ENCODE data around the gene CPZ.
"Not testable (repeated sequence)": the region's sequence is repeated elsewhere in the genome, so short reads cannot be mapped to it uniquely, and the experiment has no call there.

DNA sequence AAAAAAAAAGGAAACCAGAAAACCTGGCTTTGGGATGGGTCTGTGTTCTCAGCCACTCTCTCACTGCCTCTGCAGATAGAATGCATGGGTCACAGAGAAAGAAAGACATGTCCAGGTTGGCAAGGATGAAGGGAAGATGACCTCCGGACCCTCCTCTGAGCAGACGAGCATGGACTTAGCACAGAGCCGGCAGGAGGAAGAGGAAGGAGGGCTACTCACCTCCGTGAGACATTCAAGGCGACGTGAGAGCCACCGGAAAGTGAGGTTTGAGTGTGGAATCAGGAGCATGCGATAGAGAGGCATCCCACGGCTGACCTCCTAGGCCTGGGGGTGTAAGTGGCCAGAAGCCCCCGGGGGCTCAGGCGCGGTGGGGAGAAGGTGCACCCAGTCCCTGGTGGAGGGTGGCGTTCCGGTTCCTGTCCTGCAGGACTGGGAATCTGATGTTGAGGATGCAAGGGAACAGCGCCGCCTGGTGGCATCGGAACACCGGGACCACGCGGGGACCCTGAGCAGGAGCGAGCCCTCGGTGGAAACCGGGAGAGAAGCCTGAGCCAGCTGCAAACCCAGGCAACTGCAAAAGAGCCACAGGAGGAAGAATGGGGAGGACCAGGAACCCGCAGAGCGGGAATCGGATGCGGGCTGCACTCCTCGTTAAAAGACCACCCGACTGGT lies 32.2 kb downstream of the CPZ start:
- not testable (repeated sequence) for TF ChIP-seq SETDB1 (IDR thresholded peaks at IDR 0.05; ENCODE audit: insufficient read length, low read length); ZNF510 (tag by site-specific recombination; IDR thresholded peaks at IDR 0.05; ENCODE audit: insufficient replicate concordance); SP2 (tag by site-specific recombination; IDR thresholded peaks at IDR 0.05); MEIS1 (CRISPR knock-in tag; IDR thresholded peaks at IDR 0.05; ENCODE audit: borderline replicate concordance)
- TF ChIP-seq, protein P1, sequence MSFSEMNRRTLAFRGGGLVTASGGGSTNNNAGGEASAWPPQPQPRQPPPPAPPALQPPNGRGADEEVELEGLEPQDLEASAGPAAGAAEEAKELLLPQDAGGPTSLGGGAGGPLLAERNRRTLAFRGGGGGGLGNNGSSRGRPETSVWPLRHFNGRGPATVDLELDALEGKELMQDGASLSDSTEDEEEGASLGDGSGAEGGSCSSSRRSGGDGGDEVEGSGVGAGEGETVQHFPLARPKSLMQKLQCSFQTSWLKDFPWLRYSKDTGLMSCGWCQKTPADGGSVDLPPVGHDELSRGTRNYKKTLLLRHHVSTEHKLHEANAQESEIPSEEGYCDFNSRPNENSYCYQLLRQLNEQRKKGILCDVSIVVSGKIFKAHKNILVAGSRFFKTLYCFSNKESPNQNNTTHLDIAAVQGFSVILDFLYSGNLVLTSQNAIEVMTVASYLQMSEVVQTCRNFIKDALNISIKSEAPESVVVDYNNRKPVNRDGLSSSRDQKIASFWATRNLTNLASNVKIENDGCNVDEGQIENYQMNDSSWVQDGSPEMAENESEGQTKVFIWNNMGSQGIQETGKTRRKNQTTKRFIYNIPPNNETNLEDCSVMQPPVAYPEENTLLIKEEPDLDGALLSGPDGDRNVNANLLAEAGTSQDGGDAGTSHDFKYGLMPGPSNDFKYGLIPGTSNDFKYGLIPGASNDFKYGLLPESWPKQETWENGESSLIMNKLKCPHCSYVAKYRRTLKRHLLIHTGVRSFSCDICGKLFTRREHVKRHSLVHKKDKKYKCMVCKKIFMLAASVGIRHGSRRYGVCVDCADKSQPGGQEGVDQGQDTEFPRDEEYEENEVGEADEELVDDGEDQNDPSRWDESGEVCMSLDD (tag by site-specific recombination; IDR thresholded peaks at IDR 0.05), result not testable (repeated sequence)
- TF ChIP-seq, protein P2, sequence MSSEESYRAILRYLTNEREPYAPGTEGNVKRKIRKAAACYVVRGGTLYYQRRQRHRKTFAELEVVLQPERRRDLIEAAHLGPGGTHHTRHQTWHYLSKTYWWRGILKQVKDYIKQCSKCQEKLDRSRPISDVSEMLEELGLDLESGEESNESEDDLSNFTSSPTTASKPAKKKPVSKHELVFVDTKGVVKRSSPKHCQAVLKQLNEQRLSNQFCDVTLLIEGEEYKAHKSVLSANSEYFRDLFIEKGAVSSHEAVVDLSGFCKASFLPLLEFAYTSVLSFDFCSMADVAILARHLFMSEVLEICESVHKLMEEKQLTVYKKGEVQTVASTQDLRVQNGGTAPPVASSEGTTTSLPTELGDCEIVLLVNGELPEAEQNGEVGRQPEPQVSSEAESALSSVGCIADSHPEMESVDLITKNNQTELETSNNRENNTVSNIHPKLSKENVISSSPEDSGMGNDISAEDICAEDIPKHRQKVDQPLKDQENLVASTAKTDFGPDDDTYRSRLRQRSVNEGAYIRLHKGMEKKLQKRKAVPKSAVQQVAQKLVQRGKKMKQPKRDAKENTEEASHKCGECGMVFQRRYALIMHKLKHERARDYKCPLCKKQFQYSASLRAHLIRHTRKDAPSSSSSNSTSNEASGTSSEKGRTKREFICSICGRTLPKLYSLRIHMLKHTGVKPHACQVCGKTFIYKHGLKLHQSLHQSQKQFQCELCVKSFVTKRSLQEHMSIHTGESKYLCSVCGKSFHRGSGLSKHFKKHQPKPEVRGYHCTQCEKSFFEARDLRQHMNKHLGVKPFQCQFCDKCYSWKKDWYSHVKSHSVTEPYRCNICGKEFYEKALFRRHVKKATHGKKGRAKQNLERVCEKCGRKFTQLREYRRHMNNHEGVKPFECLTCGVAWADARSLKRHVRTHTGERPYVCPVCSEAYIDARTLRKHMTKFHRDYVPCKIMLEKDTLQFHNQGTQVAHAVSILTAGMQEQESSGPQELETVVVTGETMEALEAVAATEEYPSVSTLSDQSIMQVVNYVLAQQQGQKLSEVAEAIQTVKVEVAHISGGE (tag by site-specific recombination; conservative IDR thresholded peaks at IDR 0.05; ENCODE audit: low read depth), result not testable (repeated sequence)
- TF ChIP-seq, protein P3, sequence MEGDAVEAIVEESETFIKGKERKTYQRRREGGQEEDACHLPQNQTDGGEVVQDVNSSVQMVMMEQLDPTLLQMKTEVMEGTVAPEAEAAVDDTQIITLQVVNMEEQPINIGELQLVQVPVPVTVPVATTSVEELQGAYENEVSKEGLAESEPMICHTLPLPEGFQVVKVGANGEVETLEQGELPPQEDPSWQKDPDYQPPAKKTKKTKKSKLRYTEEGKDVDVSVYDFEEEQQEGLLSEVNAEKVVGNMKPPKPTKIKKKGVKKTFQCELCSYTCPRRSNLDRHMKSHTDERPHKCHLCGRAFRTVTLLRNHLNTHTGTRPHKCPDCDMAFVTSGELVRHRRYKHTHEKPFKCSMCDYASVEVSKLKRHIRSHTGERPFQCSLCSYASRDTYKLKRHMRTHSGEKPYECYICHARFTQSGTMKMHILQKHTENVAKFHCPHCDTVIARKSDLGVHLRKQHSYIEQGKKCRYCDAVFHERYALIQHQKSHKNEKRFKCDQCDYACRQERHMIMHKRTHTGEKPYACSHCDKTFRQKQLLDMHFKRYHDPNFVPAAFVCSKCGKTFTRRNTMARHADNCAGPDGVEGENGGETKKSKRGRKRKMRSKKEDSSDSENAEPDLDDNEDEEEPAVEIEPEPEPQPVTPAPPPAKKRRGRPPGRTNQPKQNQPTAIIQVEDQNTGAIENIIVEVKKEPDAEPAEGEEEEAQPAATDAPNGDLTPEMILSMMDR (tag by site-specific recombination; IDR thresholded peaks at IDR 0.05), result not testable (repeated sequence)

All from HEK293 (cell line).